Erythroblast (primary cell): ENCODE measurements around the gene SFTA2.

Experiments
- GATA1 ChIP-seq: IDR thresholded peaks from 2 replicates; pipeline ENCODE4 v1.6.1; 2011; ENCODE audit warnings: low read depth, mild to moderate bottlenecking, control low read depth, low read length, moderate library complexity
- POLR2A ChIP-seq: IDR thresholded peaks from 2 replicates; pipeline ENCODE4 v1.6.1; 2011; ENCODE audit warnings: mild to moderate bottlenecking, low read length

- TF ChIP-seq POLR2A: no peak
- TF ChIP-seq GATA1: no peak
Measured at GRCh38 chr6:30931272-30931671, 698 bp downstream of the SFTA2 start.
